IgD-negative memory B cell (primary cell): ENCODE data around the gene DNAJC17. TPM values are rescaled to one million over a fixed set of nuclear protein-coding genes. Genes with fewer than 3 reads are reported as not detected.

Source experiments
- H3K27ac Mint-ChIP-seq, 3 donors: one replicate each; pipeline ENCODE4 v1.8.0; 2020 to 2022; ENCODE audit warnings: mild to moderate bottlenecking in 3 of 3, mixed read lengths in 3 of 3, moderate library complexity in 1 of 3
- H3K27me3 Mint-ChIP-seq: one replicate; pipeline ENCODE4 v1.8.0; 2021; ENCODE audit warnings: mixed read lengths
- H3K36me3 Mint-ChIP-seq: one replicate; pipeline ENCODE4 v1.8.0; 2020; ENCODE audit warnings: mild to moderate bottlenecking, mixed read lengths
- H3K4me1 Mint-ChIP-seq, 3 donors: one replicate each; pipeline ENCODE4 v1.8.0; 2020 to 2022; ENCODE audit warnings: mixed read lengths in 3 of 3, mild to moderate bottlenecking in 1 of 3
- H3K4me3 Mint-ChIP-seq, 4 donors: one replicate each; pipeline ENCODE4 v1.8.0; 2020 to 2022; ENCODE audit warnings: mild to moderate bottlenecking in 4 of 4, mixed read lengths in 4 of 4, moderate library complexity in 3 of 4
- H3K9me3 Mint-ChIP-seq, 3 donors: one replicate each; pipeline ENCODE4 v1.8.0; 2020 to 2021; ENCODE audit warnings: mixed read lengths in 3 of 3, mild to moderate bottlenecking in 1 of 3
- polyA plus RNA-seq: library from polyadenylated mRNA; unstranded; fragments of 300-500 nt; fragmentation: Illumina TruSeq; gene quantifications from one replicate; pipeline ENCODE4 v1.2.3, GENCODE V29; 2021

DNAJC17 gene, protein sequence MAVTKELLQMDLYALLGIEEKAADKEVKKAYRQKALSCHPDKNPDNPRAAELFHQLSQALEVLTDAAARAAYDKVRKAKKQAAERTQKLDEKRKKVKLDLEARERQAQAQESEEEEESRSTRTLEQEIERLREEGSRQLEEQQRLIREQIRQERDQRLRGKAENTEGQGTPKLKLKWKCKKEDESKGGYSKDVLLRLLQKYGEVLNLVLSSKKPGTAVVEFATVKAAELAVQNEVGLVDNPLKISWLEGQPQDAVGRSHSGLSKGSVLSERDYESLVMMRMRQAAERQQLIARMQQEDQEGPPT
- 34.0 TPM for polyA plus RNA-seq

DNA sequence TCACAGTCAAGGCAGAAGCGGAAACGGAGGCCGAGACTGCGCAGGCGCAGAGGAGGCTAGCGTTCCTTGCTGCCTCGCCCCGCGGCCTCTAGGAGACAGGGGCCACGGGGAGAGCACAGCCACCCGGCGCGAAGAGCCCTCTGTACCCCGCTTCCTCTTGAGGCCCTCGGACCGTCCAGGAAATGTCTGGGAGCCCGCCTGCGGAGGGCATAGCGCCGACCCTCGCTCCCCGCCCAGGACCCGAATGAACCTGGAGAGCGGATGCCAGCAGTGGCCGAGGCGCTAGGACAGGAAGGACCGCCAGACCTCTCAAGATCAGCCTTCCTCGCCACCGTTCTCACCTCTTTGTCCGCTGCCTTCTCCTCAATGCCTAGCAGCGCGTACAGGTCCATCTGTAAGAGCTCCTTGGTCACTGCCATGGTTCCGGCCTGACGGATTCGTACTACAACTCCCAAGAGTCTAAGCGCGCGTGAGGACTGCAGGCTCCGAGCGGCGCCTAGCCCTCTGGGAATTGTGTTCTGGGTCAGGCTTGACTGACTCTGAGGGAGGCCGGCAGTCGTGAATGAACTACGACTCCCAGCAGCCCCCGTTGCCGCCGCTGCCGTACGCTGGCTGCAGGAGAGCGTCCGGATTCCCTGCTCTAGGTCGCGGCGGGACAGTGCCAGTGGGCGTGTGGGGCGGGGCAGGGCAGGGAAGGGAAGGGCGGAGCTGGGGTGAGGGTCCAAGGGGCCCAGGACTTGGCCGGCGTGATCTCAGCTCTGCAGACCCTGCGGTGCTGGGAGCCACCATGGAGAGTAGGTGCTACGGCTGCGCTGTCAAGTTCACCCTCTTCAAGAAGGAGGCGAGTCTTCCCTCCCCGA is at the start of gene DNAJC17, which contains the start of gene ZFYVE19:
Gene DNAJC17 (minus strand): TSS at position 446 of the 860 bp plus-strand sequence. CDS start 27 bp downstream, at position 419.
Gene ZFYVE19 (plus strand): TSS at position 62 of the 860 bp plus-strand sequence. CDS start 501 bp downstream, at position 563.
- Mint-ChIP-seq H3K27ac (peak within 1 kb of the TSS; percentile 85 to 97 (median 90)), H3K9me3 (no peaks in the 10 kb centered on the region), H3K4me1 (peaks cover 15 to 20% (median 17%) of the 10 kb centered on the region in 3 donors), H3K4me3 (peak within 1 kb of the TSS; percentile 92 to 99 (median 98)), H3K36me3 (peaks cover 2% of the 10 kb centered on the region), H3K27me3 (no peaks in the 10 kb centered on the region)

DNA sequence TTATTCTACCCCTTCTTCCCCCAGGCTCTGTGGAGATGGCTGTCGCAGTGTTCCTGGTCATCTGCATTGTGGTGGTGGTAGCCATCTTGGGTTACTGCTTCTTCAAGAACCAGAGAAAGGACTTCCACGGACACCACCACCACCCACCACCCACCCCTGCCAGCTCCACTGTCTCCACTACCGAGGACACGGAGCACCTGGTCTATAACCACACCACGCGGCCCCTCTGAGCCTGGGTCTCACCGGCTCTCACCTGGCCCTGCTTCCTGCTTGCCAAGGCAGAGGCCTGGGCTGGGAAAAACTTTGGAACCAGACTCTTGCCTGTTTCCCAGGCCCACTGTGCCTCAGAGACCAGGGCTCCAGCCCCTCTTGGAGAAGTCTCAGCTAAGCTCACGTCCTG is 49.5 kb upstream of the DNAJC17 start:
- peaks cover 1 to 6% (median 2%) of the 10 kb centered on the region in 3 donors for H3K4me1 Mint-ChIP-seq
- no peaks in the 10 kb centered on the region for H3K27me3 Mint-ChIP-seq
- H3K27ac Mint-ChIP-seq = no peak overlapping the region
- no peaks in the 10 kb centered on the region for H3K36me3 Mint-ChIP-seq
- H3K4me3 Mint-ChIP-seq = no peak overlapping the region
- no peaks in the 10 kb centered on the region for H3K9me3 Mint-ChIP-seq

DNA sequence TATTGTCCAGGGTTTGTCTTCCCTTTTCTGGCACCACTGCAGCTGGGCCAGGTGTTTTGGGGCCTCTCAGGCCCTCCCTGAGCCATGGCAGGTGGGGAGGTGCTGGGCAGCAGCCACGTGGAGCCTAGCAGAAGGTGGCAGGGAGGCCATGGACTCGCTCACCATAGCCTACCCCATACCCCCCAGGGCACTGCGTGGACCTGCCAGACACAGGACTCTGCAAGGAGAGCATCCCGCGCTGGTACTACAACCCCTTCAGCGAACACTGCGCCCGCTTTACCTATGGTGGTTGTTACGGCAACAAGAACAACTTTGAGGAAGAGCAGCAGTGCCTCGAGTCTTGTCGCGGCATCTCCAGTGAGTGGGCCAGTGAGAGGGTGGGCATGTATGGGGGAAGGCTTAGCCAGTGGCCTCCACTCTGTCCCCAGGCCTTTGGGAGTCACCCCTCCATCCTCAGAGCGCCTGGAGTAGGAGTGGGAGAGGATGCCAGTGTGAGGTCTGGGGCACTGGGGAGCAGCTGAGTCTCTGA is 48.5 kb upstream of the DNAJC17 start:
- H3K9me3 Mint-ChIP-seq = no peaks in the 10 kb centered on the region
- H3K4me1 Mint-ChIP-seq = peaks cover 2 to 6% (median 3%) of the 10 kb centered on the region in 3 donors
- no peaks in the 10 kb centered on the region for H3K36me3 Mint-ChIP-seq
- no peak overlapping the region for H3K27ac Mint-ChIP-seq
- no peaks in the 10 kb centered on the region for H3K27me3 Mint-ChIP-seq
- H3K4me3 Mint-ChIP-seq = no peak overlapping the region

DNA sequence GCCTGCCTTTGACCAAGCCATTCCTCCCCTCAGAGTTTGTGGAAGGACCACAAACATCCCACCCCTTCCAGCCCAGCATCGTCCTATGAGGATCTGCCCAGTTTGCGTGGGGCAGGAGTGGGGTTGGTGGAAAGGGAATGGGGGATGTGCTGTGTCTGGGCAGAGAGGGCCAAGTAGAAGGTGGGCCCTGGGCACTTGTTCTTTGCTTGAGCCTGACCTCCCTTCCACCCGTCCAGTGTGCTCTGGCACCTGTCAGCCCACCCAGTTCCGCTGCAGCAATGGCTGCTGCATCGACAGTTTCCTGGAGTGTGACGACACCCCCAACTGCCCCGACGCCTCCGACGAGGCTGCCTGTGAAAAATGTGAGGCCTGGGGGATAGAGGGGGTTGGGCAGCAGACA is 46.9 kb upstream of the DNAJC17 start:
- H3K27ac Mint-ChIP-seq = no peak overlapping the region
- H3K27me3 Mint-ChIP-seq = no peaks in the 10 kb centered on the region
- H3K4me1 Mint-ChIP-seq = peaks cover 2 to 4% (median 3%) of the 10 kb centered on the region in 3 donors
- no peak overlapping the region for H3K4me3 Mint-ChIP-seq
- no peaks in the 10 kb centered on the region for H3K36me3 Mint-ChIP-seq
- no peaks in the 10 kb centered on the region for H3K9me3 Mint-ChIP-seq

DNA sequence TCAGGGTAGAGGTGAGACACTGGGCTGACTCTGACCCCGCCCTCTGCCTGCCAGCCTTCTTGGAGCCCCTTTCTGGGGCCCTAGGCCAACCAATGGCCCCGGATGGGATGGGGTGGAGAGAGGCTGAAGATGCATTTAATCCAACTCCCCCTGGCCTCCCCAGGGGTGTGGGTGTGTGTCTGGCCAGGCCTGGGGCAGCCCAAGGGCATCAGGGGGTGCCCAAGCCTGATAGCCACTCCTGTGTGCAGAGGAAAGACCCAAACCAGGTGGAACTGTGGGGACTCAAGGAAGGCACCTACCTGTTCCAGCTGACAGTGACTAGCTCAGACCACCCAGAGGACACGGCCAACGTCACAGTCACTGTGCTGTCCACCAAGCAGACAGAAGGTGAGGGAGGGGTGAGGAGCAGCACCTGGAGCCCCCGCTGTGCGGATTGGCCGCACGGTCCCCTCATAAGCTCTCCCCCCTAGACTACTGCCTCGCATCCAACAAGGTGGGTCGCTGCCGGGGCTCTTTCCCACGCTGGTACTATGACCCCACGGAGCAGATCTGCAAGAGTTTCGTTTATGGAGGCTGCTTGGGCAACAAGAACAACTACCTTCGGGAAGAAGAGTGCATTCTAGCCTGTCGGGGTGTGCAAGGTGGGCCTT is 46.1 kb upstream of the DNAJC17 start:
- peaks cover 1% of the 10 kb centered on the region for H3K36me3 Mint-ChIP-seq
- H3K9me3 Mint-ChIP-seq = no peaks in the 10 kb centered on the region
- no peaks in the 10 kb centered on the region for H3K27me3 Mint-ChIP-seq
- H3K4me3 Mint-ChIP-seq = no peak overlapping the region
- H3K27ac Mint-ChIP-seq = no peak overlapping the region
- H3K4me1 Mint-ChIP-seq = peaks cover 0 to 5% (median 3%) of the 10 kb centered on the region in 3 donors

DNA sequence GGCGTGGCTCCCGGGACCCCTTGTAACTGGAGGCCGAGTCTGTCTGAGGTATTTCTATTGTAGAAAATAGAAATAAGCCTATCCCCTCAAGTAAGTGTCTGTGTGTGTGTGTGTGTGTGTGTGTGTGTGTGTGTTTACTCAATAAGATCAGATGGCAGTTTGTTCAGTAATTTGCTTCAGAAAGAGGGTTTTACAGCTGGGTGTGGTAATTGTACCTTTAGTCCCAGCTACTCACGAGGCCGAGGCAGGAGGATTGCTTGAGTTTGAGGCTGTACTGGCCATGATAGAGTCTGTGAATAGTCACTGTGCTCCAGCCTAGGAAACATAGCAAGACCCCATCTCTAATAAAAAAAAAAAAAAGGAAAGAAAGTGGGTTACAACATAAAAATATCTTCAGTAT is 45.3 kb upstream of the DNAJC17 start:
- Mint-ChIP-seq H3K4me3 (no peak overlapping the region), H3K9me3 (no peaks in the 10 kb centered on the region), H3K36me3 (peaks cover 1% of the 10 kb centered on the region), H3K27ac (peak overlapping the region in 1 of 3 donors; percentile 62), H3K27me3 (no peaks in the 10 kb centered on the region), H3K4me1 (peaks cover 5 to 7% (median 7%) of the 10 kb centered on the region in 3 donors)

DNA sequence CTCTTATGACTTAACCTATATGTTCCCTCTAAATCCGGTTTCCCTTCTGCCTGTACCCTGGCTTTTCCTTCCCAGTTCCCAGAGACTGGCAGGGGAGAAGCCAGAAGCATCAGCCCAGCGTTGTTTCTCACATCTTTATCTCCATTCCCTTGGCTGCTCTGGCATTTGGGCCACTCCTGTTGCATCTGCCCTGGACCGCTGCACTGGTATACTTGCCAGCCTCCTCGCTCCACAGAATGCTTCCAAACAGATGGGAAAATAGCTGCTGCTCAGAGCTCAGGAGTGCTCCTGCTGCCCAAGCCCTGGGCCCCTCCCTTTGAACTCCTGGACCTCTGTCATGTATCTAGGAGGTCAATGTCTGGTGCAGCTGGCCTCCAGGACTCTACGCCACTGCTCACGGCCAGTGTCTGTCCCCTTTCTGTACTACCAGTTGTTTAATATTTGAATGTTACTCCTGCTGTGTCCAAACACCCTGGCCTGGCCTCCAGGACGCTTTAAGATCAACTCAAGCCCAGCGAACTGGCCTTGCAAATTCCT is 43.4 kb upstream of the DNAJC17 start:
- peaks cover 1% of the 10 kb centered on the region for H3K36me3 Mint-ChIP-seq
- peaks cover 11 to 19% (median 13%) of the 10 kb centered on the region in 3 donors for H3K4me1 Mint-ChIP-seq
- no peaks in the 10 kb centered on the region for H3K27me3 Mint-ChIP-seq
- H3K27ac Mint-ChIP-seq = no peak overlapping the region
- no peaks in the 10 kb centered on the region for H3K9me3 Mint-ChIP-seq
- H3K4me3 Mint-ChIP-seq = no peak overlapping the region

DNA sequence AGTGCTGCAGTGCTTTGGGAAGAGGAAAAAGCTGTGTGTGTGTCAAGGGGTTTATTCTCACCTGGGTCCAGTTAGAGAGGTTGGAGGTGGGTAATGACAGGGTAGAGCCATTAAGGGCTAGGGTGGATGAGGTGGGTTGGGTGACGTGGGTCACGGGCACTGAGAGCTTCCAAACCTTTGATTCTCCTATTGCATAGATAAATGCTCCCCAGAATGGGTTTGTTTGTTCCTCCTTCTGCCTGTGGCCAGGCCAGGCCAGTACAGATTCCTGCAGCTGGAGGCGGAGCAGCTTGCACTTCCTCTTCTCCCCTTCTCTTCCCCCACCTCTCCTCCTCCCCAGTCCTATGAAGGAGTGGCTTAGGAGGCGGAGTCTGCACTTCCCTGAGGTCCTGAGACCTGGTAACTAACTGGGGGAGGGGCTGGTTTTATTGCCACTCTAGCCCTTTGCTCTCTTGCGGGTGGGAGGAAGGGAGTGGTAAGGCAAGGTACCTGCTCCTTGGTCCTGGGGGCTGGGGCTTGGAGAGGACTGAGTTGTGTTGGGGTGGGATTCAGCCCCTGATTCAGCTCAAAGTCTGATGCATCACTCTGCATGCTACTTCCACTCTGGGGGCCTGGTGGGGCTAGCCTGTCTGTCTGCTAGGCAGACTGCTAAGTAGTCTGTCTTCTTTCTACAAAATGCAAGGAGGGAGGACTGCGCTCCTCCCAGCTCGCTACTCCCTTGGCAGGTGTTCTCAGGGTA is 40.1 kb upstream of the DNAJC17 start:
- no peaks in the 10 kb centered on the region for H3K9me3 Mint-ChIP-seq
- H3K4me3 Mint-ChIP-seq = peak overlapping the region; percentile 47 to 86 (median 63)
- peaks cover 1% of the 10 kb centered on the region for H3K36me3 Mint-ChIP-seq
- H3K4me1 Mint-ChIP-seq = peaks cover 18 to 31% (median 18%) of the 10 kb centered on the region in 3 donors
- peak overlapping the region; percentile 18 to 88 (median 38) for H3K27ac Mint-ChIP-seq
- H3K27me3 Mint-ChIP-seq = peaks cover 2% of the 10 kb centered on the region

DNA sequence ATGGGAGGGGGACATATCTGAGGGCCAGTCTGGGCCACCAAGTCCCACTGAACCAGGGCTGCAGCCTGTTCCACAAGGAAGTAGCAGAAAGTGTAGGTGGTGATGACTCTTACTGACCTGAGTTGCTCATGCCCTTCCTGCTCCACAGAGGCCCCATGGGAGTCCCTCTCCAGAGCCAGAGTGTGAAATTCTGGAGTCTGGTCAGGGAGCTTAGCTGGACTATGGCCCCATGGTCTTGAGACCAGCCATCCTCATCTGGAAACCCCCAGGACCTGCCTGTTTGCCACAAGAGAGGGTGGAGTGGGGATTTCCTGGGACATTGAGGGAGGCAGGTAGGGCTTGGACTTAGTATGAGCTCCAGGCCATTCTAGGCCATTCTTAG is 39.6 kb upstream of the DNAJC17 start:
- H3K4me3 Mint-ChIP-seq = peak overlapping the region in 2 of 4 donors; percentile 65 to 86
- H3K9me3 Mint-ChIP-seq = no peaks in the 10 kb centered on the region
- peaks cover 18 to 31% (median 18%) of the 10 kb centered on the region in 3 donors for H3K4me1 Mint-ChIP-seq
- peak overlapping the region; percentile 19 to 89 (median 33) for H3K27ac Mint-ChIP-seq
- H3K36me3 Mint-ChIP-seq = peaks cover 1% of the 10 kb centered on the region
- peaks cover 2% of the 10 kb centered on the region for H3K27me3 Mint-ChIP-seq

DNA sequence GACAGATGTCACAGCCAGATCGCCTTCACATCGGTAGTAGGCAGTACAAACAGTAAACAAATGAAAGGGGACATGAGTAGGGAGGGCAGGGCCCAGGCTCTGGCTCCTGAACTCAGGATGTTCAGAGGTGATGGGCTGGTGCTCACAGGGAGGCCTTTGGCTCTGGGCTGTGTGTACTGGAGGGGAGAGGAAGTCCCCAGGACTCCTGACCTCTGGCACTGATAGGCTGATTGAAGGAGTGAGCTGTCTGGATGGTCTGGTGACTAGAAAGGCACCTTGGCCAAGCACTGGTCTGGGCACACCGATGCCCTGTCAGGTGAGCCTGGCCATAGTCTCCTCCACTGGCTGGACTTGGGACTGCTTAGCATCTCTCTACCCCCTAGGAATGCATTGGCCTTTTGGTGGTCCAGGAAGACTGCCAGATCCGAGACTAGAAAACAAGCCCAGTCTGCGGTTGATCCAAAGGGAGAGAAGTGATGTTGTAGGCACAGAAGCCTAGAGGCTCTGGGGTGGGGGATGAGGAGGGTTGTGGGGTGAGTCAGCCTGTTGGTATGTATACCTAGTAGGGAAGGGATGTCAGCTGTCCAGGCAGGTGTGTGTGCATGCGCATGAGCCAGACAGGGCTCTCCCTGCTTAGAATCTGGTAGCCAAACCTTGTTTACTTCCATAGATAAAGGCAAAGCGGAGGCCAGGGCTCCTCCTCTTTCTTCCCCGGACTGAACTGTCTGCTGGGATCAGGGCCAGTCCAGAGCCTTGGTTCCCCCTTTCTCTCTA is 38.4 kb upstream of the DNAJC17 start:
- Mint-ChIP-seq H3K4me1 (peaks cover 18 to 30% (median 18%) of the 10 kb centered on the region in 3 donors), H3K27me3 (peaks cover 2% of the 10 kb centered on the region), H3K27ac (no peak overlapping the region), H3K9me3 (no peaks in the 10 kb centered on the region), H3K4me3 (peak overlapping the region; percentile 34 to 76 (median 70)), H3K36me3 (peaks cover 1% of the 10 kb centered on the region)

DNA sequence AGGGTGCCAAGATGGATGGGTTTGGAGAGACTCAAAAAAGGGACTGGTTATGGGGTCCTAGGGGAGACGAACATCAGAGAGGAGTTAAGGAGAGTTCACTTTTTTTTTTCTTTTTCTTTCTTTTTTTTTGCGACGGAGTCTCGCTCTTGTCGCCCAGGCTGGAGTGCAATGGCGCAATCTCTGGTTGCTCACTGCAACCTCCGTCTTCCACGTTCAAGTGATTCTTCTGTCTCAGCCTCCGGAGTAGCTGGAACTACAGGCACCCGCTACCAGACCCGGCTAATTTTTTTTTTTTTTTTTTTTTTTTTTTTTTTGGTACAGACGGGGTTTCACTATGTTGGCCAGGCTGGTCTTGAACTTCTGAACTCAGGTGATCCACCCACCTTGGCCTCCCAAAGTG is 37.8 kb upstream of the DNAJC17 start:
- peak overlapping the region; percentile 86 to 95 (median 91) for H3K4me3 Mint-ChIP-seq
- H3K4me1 Mint-ChIP-seq = peaks cover 18 to 30% (median 18%) of the 10 kb centered on the region in 3 donors
- H3K36me3 Mint-ChIP-seq = peaks cover 3% of the 10 kb centered on the region
- H3K27me3 Mint-ChIP-seq = peaks cover 2% of the 10 kb centered on the region
- peak overlapping the region; percentile 36 to 92 (median 92) for H3K27ac Mint-ChIP-seq
- H3K9me3 Mint-ChIP-seq = no peaks in the 10 kb centered on the region

DNA sequence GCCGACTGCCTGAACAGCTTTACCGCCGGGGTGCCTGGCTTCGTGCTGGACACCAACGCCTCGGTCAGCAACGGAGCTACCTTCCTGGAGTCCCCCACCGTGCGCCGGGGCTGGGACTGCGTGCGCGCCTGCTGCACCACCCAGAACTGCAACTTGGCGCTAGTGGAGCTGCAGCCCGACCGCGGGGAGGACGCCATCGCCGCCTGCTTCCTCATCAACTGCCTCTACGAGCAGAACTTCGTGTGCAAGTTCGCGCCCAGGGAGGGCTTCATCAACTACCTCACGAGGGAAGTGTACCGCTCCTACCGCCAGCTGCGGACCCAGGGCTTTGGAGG is 37.4 kb upstream of the DNAJC17 start:
- H3K27ac Mint-ChIP-seq = peak overlapping the region; percentile 36 to 92 (median 92)
- no peaks in the 10 kb centered on the region for H3K9me3 Mint-ChIP-seq
- H3K4me1 Mint-ChIP-seq = peaks cover 18 to 30% (median 18%) of the 10 kb centered on the region in 3 donors
- peaks cover 4% of the 10 kb centered on the region for H3K36me3 Mint-ChIP-seq
- peaks cover 2% of the 10 kb centered on the region for H3K27me3 Mint-ChIP-seq
- H3K4me3 Mint-ChIP-seq = peak overlapping the region; percentile 86 to 95 (median 91)
